NCI-H345 (cell line): ENCODE measurements around the gene RPS28.
"Not testable (repeated sequence)": the region's sequence is repeated elsewhere in the genome, so short reads cannot be mapped to it uniquely, and the experiment has no call there.

Experiments
- DNase-seq: peaks from one replicate; lab custom pipeline; 2025; lab: John Stamatoyannopoulos, UW

RPS28 gene

DNA sequence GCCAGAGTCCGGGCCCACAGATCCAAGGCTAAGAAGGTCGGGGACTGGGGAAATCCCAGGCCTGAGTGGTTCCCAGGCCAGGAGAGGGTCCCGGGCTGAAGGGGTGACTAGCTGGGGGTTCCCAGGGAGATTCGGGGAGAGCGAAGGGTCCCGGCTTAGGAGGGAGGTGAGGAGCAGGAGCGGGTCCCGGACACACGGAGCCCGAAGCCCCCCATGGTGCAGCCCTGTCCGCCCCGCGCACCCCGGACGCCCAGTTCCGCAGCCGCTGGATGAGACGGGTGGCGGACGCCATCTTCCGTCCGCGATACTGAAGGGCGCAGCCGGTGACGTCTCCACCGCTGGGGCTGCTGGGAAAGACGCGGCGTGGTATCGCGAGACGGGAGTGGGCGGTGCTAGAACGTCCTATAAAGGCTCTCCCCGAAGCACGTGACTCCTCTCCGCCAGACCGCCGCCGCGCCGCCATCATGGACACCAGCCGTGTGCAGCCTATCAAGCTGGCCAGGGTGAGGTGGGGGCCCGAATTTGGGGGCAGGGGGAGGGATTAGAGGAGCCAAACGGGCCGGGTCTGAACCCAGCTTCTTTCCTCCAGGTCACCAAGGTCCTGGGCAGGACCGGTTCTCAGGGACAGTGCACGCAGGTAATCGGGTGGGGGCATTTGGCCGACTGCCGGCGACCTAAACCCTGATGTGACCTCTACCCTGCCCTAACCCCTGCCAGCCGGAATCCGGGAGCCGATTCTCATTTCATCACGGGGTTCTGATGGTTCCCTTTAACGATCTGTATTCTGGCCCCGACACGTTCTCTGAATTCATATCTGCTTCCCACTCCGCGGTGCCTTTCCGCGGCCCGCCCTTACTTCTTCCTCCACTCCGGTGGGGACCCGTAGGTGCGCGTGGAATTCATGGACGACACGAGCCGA, at the start of gene RPS28, which contains the start of gene NDUFA7:
Gene RPS28, plus strand, starts transcription at position 430 of the 919 bp plus-strand sequence. Its CDS starts 35 bp downstream, at position 465.
Gene NDUFA7, minus strand, starts transcription at position 309 of the 919 bp plus-strand sequence. Its CDS starts 17 bp downstream, at position 292.
- DNase-seq, result peak; percentile 97

DNA sequence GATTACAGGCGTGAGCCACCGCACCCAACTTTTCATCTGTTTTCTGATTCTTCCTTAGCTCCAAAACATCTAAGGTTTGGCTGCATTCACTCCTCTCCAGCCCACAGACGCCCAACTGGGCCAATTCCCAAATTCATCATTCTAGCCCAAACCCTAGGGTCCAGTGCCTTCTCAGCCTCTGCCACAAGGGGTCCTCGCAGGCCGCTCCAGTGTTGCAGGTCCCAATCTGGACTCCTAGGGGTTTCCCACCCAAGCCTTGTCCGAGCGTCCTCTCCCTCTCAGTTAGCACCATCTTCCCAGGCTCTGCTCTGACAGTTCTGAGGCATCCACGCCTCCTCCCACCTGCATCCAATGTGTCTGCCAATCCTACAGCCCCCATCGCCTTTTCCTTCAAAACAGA, 44.8 kb upstream of the RPS28 start:
- DNase-seq, result not testable (repeated sequence)

DNA sequence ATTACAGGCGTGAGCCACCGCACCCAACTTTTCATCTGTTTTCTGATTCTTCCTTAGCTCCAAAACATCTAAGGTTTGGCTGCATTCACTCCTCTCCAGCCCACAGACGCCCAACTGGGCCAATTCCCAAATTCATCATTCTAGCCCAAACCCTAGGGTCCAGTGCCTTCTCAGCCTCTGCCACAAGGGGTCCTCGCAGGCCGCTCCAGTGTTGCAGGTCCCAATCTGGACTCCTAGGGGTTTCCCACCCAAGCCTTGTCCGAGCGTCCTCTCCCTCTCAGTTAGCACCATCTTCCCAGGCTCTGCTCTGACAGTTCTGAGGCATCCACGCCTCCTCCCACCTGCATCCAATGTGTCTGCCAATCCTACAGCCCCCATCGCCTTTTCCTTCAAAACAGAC, 30.0 kb upstream of the RPS28 start:
- DNase-seq, result not testable (repeated sequence)

DNA sequence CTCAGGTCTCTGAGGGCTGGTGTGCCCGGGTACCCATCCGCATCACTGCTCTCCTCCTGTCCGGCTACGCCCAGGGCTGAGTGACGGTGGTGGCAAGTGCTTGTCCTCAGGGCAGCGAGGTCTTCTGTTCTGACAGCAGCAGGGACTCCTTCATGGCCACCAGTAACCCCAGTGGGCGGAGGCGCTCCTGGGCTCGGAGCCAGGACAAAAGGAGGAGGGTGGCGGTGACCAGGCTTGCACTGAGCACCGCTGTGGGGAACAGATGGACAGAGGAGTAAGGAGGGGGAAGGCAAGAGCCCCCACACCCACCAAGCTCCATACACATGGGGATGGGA, 19.0 kb upstream of the RPS28 start:
- DNase-seq, result no peak

DNA sequence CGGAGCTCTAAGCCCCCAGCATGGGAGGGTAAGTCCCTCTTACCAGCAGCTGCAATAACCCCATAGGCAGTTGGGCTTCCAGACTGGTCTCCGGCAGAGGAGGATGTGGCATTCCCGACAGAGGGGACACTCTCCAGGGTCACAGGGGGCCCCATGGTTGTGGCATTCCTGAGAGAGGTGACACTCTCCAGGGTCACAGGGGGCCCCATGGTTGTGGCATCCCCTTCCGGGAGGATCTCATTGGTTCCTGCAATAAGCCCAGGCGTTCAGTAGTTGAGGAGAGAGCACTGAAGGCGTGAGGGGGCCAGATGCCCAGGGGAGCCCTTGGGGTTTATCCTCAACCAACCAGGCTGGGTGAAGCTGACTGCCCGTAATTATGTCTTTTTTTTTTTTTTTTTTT, 18.6 kb upstream of the RPS28 start:
- DNase-seq, result no peak

DNA sequence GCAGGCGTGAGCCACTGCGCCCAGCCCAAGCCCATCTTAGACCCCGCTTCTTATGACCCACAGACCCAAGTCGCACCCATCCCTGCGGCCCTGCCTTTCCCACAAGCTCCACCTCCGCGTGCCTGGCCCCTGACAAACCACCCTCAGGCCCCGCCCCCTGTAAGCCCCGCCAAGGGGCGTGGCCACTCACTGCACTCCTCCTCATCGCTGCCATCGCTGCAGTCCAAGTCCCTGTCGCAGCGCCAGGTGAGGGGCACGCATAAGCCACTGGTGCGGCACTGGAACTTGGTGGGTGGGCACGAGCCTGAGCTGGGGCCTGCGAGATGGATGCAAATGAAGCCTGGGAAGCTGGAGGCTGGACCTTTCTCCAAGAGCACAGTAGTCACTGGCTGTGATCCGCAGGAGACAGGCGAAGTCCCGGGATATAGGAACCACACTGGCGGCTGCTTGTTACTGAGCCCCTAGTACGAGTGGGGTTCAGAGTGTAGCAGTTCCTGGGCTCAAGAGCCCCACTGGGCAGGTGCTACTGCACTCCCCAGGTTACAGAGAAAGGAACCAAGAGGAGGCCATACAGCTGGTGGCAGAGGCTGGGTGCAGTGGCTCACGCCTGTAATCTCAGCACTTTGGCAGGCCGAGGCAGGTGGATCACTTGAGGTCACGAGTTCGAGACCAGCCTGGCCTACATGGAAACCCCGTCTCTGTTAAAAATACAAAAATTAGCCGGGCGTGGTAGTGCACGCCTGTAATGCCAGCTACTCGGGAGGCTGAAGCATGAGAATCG, 16.3 kb upstream of the RPS28 start:
- no peak for DNase-seq

DNA sequence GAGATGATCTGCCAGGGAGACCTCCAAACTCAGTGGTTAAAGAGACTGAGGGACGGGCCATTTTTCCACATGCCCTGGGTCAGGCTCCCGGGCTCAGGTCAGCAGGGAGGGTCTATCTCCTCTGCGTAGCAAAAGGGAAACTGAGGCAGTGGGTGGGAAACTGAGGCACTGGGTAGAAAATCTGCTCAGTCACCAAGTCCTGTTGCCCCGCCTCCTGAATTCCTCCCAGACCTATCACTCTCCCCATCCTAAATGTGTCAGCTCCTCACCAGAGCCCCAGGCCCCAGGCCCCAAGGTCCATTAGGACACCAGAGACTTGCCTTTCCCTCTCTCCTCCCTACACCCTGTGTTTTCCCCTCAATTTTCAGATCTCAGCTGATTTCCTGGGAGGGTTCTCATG, 15.5 kb upstream of the RPS28 start:
- DNase-seq, result no peak

DNA sequence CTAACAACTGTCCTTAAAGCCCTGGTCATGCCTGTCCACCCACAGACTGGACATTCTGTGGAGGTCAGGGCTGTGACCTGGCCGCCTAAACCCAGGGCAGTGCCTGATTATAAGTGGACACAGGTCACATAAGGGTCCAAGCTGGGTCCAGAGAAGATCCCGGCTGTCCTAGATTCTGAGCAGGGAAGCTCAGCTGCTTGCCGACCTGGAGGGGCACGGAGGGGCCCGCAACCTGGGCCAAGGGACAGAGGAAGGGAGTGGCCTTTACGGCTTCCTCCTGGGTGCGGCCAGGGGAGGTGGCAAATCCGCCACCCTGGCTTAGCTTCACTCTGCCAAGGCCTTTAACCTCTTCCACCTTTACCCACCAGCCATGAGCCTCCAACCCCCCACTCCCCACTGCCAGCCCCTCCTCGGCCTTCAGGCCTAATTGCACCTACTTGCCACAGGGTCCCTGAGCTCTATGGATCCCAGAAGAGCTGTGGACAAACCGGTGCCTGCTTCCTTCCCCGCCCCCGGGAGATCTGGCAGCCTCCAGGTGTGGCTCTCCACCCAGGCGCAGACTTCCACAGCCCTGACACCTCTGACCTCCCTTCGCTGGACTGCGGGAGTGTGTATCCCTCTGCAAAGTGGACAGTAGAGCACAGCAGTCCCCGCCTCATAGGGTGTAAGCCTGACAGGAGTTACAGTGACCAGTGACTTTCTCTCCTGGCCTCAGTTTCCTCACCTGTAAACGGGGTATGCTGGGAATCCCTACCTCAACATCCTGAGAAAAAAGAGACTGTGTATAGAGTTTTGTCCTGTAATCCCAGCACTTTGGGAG, 14.9 kb upstream of the RPS28 start:
- DNase-seq, result no peak

DNA sequence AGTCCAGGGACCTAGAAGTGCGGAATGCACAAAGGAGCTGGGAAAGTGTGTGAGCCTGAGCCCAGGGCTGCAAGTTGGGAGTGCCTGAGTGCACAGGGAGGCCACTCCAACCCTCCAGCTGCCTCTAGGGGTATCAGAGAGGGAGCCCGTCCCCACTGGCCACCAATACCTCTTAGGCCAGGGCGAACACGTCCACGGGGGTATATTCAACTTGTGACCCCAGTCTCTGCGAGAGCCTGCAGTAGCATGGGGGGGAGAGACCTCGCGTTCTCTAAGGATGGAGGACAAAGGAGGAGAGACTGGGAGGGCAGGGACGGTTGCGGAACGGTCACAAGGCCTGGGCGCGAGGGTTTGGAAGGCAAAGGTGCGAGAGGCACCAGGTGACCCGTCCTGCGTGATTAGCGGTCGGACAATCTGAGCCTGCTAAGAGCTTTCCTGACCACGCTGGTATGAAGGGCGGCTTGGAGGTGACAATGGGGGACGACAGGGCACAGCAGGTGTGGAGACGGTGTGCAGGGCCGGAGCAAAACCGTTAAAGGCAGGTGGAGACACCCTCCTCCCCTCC, 13.8 kb upstream of the RPS28 start:
- peak; percentile 28 for DNase-seq

DNA sequence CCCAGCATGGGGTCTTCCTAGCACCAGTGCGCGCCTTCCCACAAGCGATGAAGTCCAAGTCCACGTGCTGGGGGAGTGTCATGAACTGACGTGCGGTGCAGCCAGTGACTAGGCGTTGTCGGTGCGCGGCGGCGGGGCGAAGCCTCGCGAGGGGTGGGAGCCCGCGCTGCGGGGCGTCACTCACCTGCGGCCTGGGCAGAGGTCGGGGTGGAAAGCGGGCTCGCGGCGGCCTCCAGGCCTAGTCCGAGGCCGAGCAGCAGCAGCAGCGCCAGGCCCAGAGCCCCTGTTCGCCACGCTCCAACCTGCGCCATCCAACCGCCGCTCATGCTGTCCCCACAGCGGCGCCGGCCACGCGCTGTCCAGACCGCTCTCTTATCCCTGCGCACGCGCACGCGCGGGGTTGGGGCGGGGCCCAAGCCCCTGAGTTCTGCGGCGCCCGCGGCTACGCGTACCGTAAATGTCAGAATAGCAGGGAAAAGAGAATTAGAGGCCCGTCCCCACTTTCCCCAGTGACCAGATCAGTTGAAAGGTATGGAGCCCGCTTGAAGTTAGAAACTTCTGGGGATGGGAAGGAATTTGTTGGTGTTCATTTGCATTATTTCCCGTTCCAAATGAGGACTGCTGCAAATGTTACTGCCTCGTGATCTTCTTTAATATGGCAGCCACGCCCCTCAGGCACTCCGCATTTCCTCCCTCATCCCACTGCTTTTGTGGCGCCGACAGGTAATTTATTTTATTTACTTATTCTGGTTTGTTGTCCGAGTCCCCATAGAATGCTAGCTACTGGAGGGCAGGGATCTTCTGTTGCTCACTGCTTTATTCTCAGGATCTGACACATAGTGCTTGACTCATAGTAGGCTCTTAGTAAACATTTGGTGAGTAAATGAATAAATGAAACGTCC, 13.1 kb upstream of the RPS28 start, which contains the start of gene CD320:
Gene CD320, minus strand, starts transcription at position 394 of the 902 bp plus-strand sequence. Its CDS starts 68 bp downstream, at position 326.
- DNase-seq, result peak; percentile 94

DNA sequence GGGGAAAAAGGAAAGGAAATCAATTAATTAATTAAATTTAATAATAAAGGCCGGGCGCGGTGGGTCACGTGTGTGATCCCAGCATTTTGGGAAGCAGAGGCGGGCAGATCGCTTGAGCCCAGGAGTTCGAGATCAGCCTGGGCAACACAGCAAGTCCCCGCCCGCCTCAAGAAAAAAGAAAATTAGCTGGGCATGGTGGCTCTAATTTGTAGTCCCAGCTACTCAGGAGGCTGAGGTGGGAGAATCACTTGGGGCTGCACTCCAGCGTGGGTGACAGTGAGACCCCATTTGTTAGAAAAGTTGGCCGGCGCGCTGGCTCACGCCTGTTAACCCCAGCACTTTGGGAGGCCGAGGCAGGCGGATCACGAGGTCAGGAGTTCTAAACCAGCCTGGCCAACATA, 12.4 kb upstream of the RPS28 start:
- no peak for DNase-seq

DNA sequence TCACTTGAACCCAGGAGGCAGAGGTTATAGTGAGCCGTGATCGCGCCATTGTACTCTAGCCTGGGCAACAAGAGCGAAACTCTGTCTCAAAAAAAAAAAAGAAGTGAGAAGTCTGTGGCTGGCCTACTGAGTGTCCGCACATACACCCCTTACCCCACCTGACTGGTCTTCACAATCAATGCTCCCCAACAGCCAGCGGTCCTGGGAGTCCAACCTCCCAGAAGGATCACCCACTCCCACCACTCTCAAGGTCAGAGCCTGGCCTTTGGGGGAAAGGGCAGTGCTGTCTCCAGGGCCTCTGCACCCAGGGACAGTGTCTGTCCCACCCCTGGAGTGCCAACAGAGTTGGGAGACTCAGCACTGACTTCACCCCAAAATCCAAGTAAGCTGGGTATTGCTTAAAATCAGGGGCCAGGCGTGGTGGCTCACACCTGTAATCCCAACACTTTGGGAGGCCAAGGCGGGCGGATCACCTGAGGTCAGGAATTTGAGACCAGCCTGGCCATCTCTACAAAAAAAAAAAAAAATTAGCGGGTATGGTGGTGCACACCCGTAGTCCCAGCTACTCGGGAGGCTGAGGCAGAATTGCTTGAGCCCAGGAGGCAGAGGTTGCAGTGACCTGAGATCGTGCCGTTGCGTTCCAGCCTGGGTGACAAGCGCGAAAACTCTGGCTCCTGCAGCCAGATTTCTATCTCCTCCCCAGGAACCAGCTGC, 10.8 kb upstream of the RPS28 start:
- no peak for DNase-seq

DNA sequence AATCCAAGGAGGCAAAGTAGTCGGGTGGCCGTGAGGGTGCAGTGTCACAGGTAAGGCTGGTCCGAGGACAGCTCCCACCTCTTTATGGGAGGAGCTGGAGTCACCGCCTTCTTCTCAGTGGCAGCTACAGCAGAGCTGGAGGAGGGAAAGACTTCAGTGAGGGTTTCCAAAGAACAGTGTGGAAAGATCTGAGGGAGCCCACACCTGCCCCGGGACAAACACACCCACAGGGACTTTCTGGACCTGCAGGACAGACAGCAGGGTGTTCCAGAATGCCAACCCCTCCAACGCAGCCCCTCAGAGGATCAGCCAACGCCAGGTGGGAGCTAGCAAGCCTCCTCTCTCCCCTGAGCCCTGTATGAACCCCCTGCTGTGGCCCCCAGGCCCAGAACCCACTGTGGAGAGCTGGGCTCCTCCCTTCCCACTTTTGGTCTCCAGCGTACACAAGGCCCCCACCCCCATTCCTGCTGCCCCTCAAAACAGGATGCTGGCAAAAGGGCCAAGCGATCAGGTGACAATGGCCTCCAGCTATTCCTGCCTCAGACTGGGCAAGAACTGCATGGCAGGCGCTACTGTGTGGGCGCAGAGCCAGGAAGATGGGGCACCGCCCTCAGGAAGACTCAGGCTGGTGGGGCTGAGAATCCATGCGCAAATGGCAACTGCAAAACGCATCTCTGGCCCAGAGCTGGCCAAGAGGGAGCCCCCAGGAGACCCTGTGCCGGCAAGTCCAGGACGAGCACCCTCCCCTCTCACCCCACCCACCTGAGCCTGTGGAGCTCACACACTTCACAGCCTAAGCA, 9.6 kb upstream of the RPS28 start:
- DNase-seq, result peak; percentile 9

DNA sequence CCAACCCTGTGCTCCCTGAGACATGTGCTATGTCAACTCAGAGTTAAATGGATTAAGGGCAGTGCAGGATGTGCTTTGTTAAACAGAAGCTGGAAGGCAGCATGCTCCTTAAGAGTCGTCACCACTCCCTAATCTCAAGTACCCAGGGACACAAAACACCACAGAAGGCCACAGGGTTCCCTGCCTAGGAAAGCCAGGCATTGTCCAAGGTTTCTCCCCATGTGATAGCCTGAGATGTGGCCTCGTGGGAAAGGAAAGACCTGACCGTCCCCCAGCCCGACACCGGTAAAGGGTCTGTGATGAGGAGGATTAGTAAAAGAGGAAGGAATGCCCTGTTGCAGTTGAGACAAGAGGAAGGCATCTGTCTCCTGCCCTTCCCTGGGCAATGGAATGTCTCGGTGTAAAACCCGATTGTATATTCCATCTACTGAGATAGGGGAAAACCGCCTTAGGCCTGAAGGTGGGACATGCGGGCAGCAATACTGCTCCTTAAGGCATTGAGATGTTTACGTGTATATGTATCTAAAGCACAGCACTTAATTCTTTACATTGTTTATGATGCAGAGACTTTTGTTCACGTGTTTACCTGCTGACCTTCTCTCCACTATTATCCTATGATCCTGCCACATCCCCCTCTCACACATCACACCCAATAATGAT, 6.2 kb upstream of the RPS28 start:
- DNase-seq, result not testable (repeated sequence)

DNA sequence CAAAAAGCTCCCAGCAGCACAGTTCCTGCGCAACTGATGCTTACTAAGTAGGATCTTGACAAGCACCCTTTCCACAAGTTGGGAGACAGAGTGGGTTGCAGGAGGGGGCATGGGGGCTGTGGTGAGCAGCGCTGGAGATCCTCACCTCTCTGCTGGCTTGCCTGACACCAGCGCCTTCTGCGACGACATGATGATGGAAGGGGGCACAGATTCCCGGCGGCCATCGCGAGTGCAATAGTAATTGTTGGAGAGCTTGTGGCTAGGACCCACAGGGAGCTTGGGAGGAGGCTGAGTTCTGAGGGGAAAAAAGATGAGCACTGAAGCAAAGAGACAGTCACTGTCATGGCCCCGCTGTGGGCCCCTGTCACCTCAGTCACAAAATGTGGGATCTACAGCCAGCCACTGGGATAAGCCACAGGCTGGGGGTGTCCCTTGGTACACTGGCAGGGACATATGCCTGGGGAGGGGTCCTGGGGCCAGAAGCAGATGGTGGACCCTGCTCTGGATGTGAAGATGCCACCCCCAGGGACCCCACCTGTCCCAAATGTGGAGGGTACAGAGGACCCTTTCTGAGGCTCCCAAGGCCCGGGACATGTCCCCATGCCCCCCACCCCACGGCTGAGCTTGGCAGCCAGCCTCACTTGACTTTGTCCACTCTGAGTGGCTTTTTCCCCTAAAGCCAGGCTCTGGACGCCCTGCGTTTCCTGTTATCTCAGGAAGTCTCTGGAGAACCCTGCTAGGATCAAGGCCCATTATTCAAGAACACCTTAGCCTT, 4.8 kb upstream of the RPS28 start:
- DNase-seq, result no peak

DNA sequence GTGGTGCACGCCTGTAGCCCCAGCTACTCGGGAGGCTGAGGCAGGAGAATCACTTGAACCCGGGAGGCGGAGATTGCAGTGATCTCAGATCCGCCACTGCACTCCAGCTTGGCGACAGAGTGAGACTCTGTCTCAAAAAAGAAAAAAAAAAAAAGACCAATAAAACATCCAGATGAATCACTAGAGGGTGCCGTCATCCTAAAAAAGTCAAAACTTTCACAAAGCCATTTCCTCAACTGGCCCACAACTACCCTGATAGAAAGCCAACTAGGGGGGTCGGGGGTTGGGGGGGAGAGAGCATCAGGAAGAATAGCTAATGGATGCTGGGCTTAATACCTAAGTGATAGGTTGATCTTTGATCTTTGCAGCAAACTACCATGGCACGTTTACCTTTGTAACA, 2.5 kb upstream of the RPS28 start:
- not testable (repeated sequence) for DNase-seq

DNA sequence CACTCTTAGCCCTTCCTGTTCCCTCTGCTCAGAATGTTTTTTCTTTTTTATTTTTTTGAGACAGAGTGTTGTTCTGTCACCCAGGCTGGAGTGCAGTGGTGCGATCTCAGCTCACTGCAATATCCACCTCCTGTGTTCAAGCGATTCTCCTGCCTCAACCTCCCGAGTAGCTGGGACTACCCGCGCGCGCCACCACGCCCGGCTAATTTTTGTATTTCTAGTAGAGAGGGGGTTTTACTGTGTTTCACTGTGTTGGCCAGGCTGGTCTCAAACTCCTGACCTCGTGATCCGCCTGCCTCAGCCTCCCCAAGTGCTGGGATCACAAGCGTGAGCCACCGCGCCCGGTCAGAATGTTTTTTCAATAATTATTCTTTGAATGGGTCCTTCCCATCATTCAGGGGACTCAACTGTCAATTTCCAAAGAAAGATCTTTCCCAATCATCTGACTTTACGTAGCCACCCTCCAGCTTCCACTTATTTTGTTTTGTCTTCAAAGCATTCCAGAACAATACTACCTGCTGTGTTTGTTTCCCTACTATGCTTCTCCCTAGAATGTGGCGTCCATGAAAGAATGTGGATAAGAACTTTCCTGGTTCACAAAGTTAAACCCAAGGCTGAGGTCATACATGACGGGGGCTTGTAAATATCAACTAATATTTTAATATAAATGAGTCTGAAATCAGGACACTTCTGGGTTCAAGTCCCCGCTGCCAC, 1.3 kb upstream of the RPS28 start:
- DNase-seq, result no peak
